Hepatocyte (in vitro differentiated cells): ENCODE measurements around the gene HSF2BP.

Experiments used
- CTCF ChIP-seq: fragments of 200-600 bp; sonication (generic); IDR thresholded peaks from 2 replicates; pipeline ENCODE4 v1.5.1; 2016; ENCODE audit warnings: antibody characterized with exemption, mild to moderate bottlenecking; ENCODE audit not compliant: poor library complexity
- EZH2 ChIP-seq: fragments of 200-600 bp; sonication (generic); IDR thresholded peaks from 2 replicates; pipeline ENCODE4 v1.6.1; 2016; ENCODE audit warnings: antibody characterized with exemption, mild to moderate bottlenecking, borderline replicate concordance
- EZH2phosphoT487 ChIP-seq: fragments of 200-600 bp; sonication (generic); IDR thresholded peaks from one replicate; pipeline ENCODE4 v1.6.1; 2018; ENCODE audit warnings: antibody characterized with exemption, mild to moderate bottlenecking, low read depth, moderate library complexity; ENCODE audit not compliant: unreplicated experiment, severe bottlenecking

- TF ChIP-seq CTCF = no peak
- TF ChIP-seq EZH2 = no peak
- TF ChIP-seq EZH2phosphoT487 = no peak
Measured at GRCh38 chr21:43618940-43619339, 40.3 kb downstream of the HSF2BP start.
